Activated B cell treated with CpG ODN at 0.5 μM for 24 hours (primary cell): ENCODE measurements around the gene SENP2. TPM values are rescaled to one million over a fixed set of nuclear protein-coding genes. Genes with fewer than 3 reads are reported as not detected.

Source experiments
- ATAC-seq: fragments of 200-7000 bp; cut with Tn5 transposase; one replicate; pipeline ENCODE4 v1.10.0; 2021; ENCODE audit warnings: low read depth, mild to moderate bottlenecking, moderate library complexity
- CTCF ChIA-PET: fragments of 350-600 bp; sonication (Branson Sonifier 250); formaldehyde crosslinking; loops from one replicate; lab custom pipeline; 2021; ENCODE audit warnings: antibody characterized with exemption; lab: Charles Lee
- POLR2A ChIA-PET: fragments of 350-600 bp; sonication (Branson Sonifier 250); formaldehyde crosslinking; loops from one replicate; lab custom pipeline; 2021; ENCODE audit warnings: antibody characterized with exemption; lab: Charles Lee
- DNase-seq: peaks from one replicate; pipeline ENCODE4 v3.0.0; 2022
- H3K27ac Mint-ChIP-seq: one replicate; pipeline ENCODE4 v1.8.0; 2020; ENCODE audit warnings: mixed read lengths
- H3K27me3 Mint-ChIP-seq: one replicate; pipeline ENCODE4 v1.8.0; 2021; ENCODE audit warnings: mixed read lengths
- H3K36me3 Mint-ChIP-seq: one replicate; pipeline ENCODE4 v1.8.0; 2021; ENCODE audit warnings: low read depth, mixed read lengths
- H3K4me1 Mint-ChIP-seq: one replicate; pipeline ENCODE4 v1.8.0; 2021; ENCODE audit warnings: mixed read lengths
- H3K4me3 Mint-ChIP-seq: one replicate; pipeline ENCODE4 v1.8.0; 2020; ENCODE audit warnings: mild to moderate bottlenecking, mixed read lengths
- H3K9me3 Mint-ChIP-seq: one replicate; pipeline ENCODE4 v1.8.0; 2020; ENCODE audit warnings: mixed read lengths
- CTCF ChIP-seq: fragments of 200-600 bp; IDR thresholded peaks from one replicate; pipeline ENCODE4 v1.8.0; 2022; ENCODE audit warnings: antibody characterized with exemption, mild to moderate bottlenecking
- intact Hi-C: fragments of 100-400 bp; cut with micrococcal nuclease; formaldehyde crosslinking; loops from one replicate; pipeline ENCODE4 v1.15.1; 2024
- total RNA-seq: library from RNA; stranded (reverse); gene quantifications from 2 replicates; pipeline ENCODE4 v1.2.3, GENCODE V29; 2022

SENP2 gene
- total RNA-seq, 1 donor from 2014 or later: 47.1 TPM

DNA sequence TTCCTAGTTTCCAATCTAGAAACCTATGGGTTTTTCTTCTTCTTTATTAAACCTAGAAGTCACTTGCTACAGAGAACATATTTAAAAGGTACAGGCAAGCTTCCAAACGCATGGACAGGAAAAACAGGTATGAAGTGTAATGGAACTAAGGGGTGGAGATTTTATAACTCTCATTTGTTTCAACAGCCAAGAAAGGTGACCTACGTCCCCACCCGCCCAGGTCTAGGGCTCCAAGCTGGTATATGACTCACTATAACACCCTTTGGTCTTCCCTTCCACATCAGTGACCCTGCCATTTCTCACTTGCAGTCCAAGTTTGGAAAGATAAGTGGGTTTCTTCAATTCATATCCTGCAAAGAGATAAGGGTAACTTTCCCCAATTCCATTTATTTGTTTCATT is 27.7 kb upstream of the SENP2 start:
- ChIA-PET CTCF (interaction anchor here (1.1 to 1.4 kb wide), 3 partner anchors 16 to 205 kb away, joined by 3 to 4 read pairs (median 3); no protein-coding TSS in a partner anchor), POLR2A (interaction anchor here (0.5 kb wide), 1 partner anchor 202 kb away, joined by 6 read pairs; no protein-coding TSS in a partner anchor)
- Mint-ChIP-seq H3K4me3 (no peak overlapping the region), H3K36me3 (no peaks in the 10 kb centered on the region), H3K27me3 (peaks cover 4% of the 10 kb centered on the region), H3K27ac (no peak overlapping the region), H3K9me3 (no peaks in the 10 kb centered on the region), H3K4me1 (peaks cover 10% of the 10 kb centered on the region)
- ATAC-seq (no peak), DNase-seq (no peak)
- no peak for TF ChIP-seq CTCF
- intact Hi-C loops: loop anchor here (5.0 kb wide), 1 partner anchor 206 kb away; no protein-coding TSS in a partner anchor

DNA sequence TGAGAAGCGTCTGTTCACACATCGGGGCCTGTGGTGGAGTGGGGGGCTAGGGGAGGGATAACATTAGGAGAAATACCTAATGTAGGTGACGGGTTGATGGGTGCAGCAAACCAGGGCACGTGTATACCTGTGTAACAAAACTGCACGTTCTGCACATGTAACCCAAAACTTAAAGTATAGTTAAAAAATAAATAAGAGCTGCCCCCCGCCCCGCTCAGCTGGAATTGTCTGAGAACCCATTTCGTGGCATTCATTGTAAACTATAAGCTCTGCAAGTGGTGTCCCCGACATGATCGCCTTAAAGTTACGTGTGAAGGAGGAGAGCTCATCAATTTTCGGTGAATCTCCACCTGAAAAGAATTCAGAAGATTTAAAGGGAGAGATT is 26.4 kb upstream of the SENP2 start:
- CTCF ChIA-PET: interaction anchor here (0.7 to 1.8 kb wide), 7 partner anchors 24 to 207 kb away, joined by 3 to 4 read pairs (median 3); no protein-coding TSS in a partner anchor
- TF ChIP-seq CTCF: no peak
- Mint-ChIP-seq H3K36me3 (no peaks in the 10 kb centered on the region), H3K27me3 (peaks cover 4% of the 10 kb centered on the region), H3K9me3 (no peaks in the 10 kb centered on the region), H3K27ac (no peak overlapping the region), H3K4me3 (peak overlapping the region; percentile 78), H3K4me1 (peaks cover 10% of the 10 kb centered on the region)
- intact Hi-C loops: loop anchor here (1.0 to 5.0 kb wide), 3 partner anchors 27 to 207 kb away; partner anchors contain the start of genes SENP2 and TMEM41A
- POLR2A ChIA-PET: no interaction called here
- no peak for ATAC-seq
- no peak for DNase-seq

DNA sequence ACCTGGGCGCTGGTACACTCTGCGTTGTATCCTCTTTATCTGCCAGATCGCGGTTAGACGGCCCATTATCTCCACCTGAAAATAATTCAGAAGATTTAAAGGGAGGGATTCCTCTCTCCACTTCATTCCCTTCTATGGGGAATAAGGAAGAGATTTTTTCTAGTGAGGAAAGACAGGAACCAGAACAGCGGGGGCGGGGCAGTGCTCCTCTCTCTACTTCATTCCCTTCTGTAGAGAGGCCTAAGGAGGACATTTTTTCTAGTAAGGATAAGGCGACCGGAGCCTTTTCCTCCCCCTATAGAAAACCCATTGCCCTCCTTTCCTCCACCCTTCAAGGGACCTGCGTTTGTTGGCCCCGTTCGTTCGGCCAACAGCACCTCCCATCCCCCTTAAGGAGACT is 25.4 kb upstream of the SENP2 start:
- Mint-ChIP-seq H3K9me3 (no peaks in the 10 kb centered on the region), H3K4me1 (peaks cover 10% of the 10 kb centered on the region), H3K27ac (no peak overlapping the region), H3K4me3 (no peak overlapping the region), H3K36me3 (no peaks in the 10 kb centered on the region), H3K27me3 (peaks cover 4% of the 10 kb centered on the region)
- DNase-seq: no peak
- CTCF ChIA-PET: interaction anchor here (1.8 kb wide), 1 partner anchor 38 kb away, joined by 4 read pairs; no protein-coding TSS in a partner anchor
- no peak for TF ChIP-seq CTCF
- POLR2A ChIA-PET: no interaction called here
- no peak for ATAC-seq
- intact Hi-C loops: no loop called here

GRCh38 chr3:185561374-185561943 is 24.6 kb upstream of the SENP2 start:
- CTCF ChIA-PET: interaction anchor here (1.3 kb wide), 1 partner anchor 10 kb away, joined by 3 read pairs; no protein-coding TSS in a partner anchor
- Mint-ChIP-seq H3K4me3 (no peak overlapping the region), H3K9me3 (no peaks in the 10 kb centered on the region), H3K27me3 (peaks cover 4% of the 10 kb centered on the region), H3K4me1 (peaks cover 10% of the 10 kb centered on the region), H3K27ac (no peak overlapping the region), H3K36me3 (no peaks in the 10 kb centered on the region)
- TF ChIP-seq CTCF: no peak
- DNase-seq (no peak), ATAC-seq (no peak)
- POLR2A ChIA-PET: no interaction called here
- intact Hi-C loops: no loop called here

DNA sequence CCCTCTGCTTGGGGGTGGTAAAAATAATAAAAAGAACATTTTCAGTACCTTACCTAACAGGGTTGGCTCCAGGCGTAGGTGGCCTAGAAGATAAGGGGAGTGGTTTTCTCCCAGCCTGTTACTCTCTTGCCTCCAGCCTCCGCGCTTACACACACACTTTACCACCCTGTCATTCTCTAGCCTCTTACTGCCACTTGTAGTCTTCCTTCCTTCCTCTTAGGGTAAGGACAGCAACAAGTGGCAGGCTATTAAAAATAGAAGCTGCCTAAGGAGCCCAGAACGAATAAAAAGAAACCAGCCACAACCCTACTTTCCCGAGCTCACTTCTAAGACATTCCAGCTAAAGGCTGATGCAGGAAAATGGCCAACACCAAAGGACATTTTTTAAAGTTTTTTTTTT is 24.1 kb upstream of the SENP2 start:
- Mint-ChIP-seq H3K27ac (no peak overlapping the region), H3K36me3 (no peaks in the 10 kb centered on the region), H3K27me3 (peaks cover 4% of the 10 kb centered on the region), H3K9me3 (no peaks in the 10 kb centered on the region), H3K4me3 (no peak overlapping the region), H3K4me1 (peaks cover 10% of the 10 kb centered on the region)
- ChIA-PET CTCF (interaction anchor here (1.3 kb wide), 1 partner anchor 10 kb away, joined by 3 read pairs; no protein-coding TSS in a partner anchor), POLR2A (no interaction called here)
- intact Hi-C loops: no loop called here
- TF ChIP-seq CTCF: no peak
- no peak for ATAC-seq
- no peak for DNase-seq
